NCI-H2227 (cell line): ENCODE measurements around the gene CCDC159.
"Not testable (repeated sequence)": the region's sequence is repeated elsewhere in the genome, so short reads cannot be mapped to it uniquely, and the experiment has no call there.

Experiments
- DNase-seq: peaks from one replicate; lab custom pipeline; 2025; ENCODE audit not compliant: unreplicated experiment; lab: John Stamatoyannopoulos, UW

The CCDC159 gene

DNA sequence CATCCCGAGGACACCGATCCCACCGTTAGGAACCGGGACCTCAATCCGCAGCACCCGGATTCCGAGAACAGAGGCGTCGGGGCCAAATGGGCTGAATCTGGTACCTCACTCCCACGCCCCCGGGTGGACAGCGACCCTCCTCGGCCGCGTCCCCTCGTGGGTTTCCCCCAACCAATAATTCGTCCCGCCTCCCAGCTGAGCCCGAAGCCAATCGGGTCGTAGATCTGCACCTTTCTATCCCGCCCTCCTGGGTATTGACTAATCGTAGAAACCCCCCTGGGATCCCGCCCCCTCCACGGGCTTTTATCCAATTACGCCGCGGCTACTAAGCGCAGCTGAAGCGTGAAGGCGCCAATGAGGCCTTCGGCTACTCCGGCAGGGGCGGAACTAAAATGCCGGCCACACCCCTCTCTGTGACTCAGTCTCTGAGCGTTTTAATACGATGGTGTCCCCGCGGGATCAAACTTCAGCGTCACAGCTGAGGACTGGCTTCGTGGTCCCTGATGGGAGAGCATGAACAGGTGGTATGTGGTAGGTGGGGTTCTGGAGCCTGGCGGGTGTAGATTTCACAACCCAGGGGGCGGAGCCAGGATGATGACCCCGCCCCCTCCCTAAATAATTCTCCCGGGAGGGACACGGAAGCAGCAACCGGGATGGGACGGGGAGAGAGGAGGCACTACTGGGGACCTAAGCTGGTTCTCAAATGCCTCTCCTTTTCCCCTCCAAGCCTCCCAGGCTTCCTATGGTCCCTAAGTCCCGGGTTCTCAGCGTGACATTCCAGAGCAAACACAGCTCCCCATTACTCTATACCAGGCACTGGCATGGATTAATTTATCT, at the start of gene CCDC159, which contains the start of gene TMEM205:
TSS of gene CCDC159 (plus strand) at position 416 of the 837 bp plus-strand sequence. CDS start at position 504, 88 bp downstream.
TSS of gene TMEM205 (minus strand) at position 165 of the 837 bp plus-strand sequence. CDS start 649 bp downstream, outside the sequence.
- peak; percentile 98 for DNase-seq

GRCh38 chr19:11299946-11300810, 46.1 kb upstream of the CCDC159 start:
- DNase-seq = no peak

- DNase-seq = no peak
These were observed 45.6 kb upstream of the CCDC159 start for GRCh38 chr19:11300811-11301120.

GRCh38 chr19:11304936-11305335, 41.4 kb upstream of the CCDC159 start:
- DNase-seq = no peak

DNA sequence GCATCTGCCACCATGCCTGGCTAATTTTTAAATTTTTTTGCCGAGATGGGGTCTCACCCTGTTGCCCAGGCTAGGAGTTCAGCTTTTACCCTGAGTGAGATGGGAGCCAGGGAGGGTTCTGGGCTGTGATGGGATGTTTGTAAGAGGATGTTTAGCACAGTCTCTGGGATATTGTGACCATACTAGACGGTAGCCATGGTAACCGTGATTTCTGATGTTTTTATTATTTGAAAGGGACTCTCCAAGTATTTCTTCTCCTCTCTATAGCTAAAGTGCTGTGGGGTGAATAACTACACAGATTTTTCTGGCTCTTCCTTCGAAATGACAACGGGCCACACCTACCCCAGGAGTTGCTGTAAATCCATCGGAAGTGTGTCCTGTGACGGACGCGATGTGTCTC, 40.0 kb upstream of the CCDC159 start:
- no peak for DNase-seq

- not testable (repeated sequence) for DNase-seq
These were observed 25.9 kb upstream of the CCDC159 start for GRCh38 chr19:11320278-11320995.

DNA sequence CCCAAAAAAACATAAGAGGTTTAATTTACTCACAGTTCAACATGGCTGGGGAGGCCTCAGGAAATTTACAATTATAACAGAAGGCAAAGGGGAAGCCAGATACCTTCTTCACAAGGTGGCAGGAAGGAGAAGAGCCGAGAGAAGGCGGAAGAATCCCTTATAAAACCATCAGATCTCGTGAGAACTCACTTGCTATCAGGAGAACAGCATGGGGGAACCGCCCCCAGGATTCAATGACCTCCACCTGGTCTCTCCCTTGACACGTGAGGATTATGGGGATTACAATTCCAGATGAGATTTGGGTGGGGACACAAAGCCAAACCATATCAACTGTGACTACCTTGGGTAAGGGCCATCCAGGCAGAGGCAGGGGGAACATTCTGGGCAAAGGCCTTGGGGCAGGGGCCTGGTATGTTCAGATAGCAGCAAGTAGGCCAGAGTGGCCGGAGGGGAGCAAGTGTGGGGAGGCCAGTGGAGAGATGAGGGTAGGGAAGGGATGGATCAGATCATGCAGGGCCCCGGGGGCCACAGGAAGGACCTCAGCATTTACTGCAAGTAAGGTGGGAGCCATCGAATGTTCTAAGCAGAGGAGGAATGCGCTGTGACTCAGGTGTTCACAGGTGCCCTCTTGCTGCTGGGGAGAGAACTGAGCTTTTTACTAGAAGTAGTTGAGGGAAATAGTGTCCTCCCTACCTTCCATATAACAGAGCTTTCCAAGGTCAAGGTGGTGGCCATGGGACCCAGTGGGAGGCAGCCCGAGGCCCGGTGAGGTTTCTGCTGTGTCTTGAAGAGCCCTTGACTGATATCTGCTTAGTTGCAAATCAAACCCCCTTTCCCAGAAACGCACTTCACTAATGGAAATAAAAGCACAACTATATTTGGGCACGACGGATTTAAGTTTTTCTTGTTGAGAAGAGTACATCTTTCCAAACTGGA, 24.9 kb upstream of the CCDC159 start:
- DNase-seq = no peak

GRCh38 chr19:11322269-11323024, 23.9 kb upstream of the CCDC159 start:
- no peak for DNase-seq

GRCh38 chr19:11323601-11324078, 22.7 kb upstream of the CCDC159 start:
- DNase-seq = no peak

GRCh38 chr19:11324079-11324661, 22.1 kb upstream of the CCDC159 start:
- peak; percentile 27 for DNase-seq

DNA sequence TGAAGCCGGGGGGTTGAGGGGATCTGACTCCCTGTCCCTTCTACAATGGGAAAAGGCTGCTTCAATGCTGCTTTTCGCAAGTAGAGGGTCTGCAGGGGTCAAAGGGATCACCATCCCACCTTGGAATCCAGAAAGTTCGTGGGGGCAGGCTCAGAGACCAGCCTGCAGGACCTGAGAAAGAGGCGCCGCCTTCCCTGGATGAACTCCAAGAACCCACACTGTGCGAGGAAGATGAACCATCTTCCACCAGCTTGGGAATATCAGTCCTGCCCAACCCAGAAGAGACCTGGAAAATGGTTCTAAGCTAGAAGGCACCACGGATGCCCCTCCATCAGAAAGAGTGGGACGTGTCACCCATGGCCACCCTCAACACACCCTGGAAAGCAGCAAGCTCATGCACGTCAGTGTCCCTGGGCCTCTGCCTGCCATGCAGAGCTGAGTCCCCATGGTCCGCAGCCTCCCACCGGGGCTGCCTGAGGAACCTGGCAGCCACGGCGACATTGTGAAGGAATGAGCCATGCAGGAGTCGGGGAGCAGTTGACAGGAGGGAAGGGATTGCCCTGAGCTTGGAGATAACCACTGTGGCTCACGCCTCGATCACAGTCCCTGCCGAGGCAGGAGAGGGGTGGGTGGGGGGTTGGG, 21.4 kb upstream of the CCDC159 start:
- no peak for DNase-seq

DNA sequence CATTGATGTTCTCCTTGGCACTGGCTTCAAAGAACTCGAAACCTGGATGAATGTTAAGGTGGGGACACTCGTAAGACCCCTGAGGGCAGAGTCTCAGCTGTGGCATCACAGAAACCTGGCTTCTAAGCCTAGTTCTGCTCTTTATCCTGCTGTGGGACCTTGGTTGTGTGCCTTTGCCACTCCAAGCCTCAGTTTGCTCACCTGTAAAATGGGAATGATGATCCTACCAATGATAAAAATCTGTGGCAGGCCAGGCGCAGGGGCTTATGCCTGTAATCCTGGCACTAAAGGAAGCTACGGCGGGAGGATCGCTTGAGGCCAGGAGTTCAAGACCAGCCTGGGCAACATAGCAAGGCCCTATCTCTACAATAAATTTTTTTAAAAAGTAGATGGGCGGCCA, 20.8 kb upstream of the CCDC159 start:
- no peak for DNase-seq

DNA sequence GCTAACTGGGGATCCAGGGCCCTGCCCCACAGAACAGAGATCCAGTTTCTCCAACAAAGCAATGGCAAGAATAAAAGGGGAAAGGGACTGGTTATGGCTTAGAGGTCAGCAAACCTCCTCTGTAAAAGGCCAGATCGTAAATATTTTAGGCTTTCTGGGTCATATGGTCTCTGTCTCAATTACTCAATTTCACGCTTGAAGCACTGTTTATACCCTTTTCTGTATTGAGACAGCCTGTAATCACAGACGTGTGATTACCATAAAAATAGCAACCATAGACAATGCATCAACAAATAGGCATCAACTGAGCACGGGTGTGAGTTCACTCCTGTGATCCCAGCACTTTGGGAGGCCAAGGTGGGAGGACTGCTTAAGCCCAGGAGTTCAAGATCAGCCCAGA, 16.2 kb upstream of the CCDC159 start:
- DNase-seq = no peak

- DNase-seq = no peak
These were observed 14.8 kb upstream of the CCDC159 start for GRCh38 chr19:11331502-11331901.

DNA sequence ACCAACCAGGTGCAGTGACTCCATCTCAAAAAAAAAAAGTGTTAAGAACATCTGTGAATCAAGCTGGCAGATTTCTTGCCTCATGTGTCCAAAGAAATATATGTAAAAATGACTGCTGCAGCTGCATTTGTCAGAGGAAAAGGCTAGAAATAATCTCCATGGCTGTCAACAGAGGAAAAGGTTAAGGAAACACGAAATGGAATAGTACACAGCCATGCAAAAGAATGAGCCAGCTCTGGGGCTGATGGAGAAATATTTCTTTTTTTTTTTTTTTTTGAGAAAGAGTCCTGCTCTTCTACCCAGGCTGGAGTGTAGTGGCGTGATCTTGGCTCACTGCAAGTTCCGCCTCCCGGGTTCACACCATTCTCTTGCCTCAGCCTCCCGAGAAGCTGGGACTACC, 13.5 kb upstream of the CCDC159 start:
- DNase-seq = no peak

GRCh38 chr19:11333838-11334237, 12.5 kb upstream of the CCDC159 start:
- DNase-seq = not testable (repeated sequence)

DNA sequence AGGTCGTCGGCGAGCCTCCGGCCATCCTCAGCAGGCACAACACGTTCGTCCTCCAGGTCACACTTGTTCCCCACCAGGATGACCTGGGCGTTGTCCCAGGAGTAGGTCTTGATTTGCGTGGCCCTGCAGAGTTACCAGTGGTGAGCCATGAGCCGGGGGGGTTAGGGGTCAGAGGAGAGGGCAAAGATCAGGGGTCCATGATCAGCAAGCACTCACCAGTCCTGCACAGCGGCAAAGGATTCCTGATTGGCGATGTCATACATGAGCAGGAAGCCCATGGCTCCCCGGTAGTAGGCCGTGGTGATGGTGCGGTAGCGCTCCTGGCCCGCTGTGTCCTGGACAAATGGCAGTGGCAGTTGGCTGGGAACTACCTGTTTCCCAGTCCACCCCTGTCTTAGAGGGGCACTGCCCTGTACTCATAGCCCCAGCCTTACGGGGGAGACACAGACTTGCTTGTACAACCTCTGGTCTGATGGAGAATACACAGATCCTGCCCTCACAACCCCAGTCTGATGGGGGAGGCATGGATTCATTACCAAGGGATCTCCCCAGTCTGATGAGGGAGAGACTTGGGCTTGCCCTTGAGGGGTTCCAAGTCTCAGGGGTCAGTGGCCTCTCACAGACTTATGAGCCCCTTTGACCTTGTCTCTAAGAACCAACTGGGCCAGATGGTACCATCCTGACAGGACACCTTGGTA, 10.7 kb upstream of the CCDC159 start:
- no peak for DNase-seq

DNA sequence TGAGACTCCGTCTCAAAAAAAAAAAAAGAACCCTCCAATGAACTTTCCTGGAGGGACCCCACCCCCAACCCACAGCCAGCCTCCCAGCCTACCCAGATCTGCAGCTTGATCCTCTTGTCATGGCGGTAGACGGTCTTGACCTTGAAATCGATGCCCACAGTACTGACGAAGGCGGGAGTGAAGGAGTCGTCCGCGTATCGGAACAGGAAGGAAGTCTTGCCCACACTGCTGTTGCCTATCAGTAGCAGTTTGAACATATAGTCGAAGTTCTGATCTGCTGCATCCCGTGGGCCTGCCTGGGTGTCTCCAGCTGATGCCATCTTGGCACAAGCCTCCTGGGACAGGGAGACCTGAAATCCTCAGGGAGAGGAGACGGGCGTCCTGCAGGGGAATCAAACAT, 9.2 kb upstream of the CCDC159 start:
- DNase-seq = no peak
